Neural progenitor cell (in vitro differentiated cells): ENCODE data around the gene SPOCD1.

ENCODE experiments used
- EZH2 ChIP-seq: fragments of 200-600 bp; sonication (generic); IDR thresholded peaks from 2 replicates; pipeline ENCODE4 v1.6.1; 2017; ENCODE audit warnings: antibody characterized with exemption, mild to moderate bottlenecking, moderate library complexity
- EZH2phosphoT487 ChIP-seq: fragments of 200-600 bp; sonication (generic); IDR thresholded peaks from 2 replicates; pipeline ENCODE4 v1.6.1; 2017; ENCODE audit warnings: antibody characterized with exemption
- TF ChIP-seq, protein P1 (sequence below): fragments of 200-600 bp; sonication (generic); IDR thresholded peaks from 2 replicates; pipeline ENCODE4 v1.5.1; 2017; ENCODE audit warnings: antibody characterized with exemption, mild to moderate bottlenecking

DNA sequence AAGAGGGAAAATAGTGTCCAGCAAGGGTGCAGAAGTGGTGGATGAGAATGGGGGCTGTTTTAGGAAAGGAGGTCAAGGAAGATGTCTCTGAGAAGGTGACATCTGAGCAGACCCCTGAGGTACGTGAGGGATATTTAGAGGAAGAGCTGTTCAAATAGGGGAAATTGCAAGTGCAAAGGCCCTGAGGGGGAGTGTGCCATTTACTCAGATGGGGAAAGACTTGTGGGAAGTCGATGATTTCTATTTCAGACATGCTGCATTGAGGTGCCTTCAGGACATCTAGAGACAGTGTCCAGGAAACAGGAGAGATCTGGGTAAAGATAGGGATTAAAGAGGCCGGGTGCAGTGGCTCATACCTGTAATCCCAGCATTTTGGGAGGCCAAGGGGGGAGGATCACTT is 41.3 kb downstream of the SPOCD1 start:
- TF ChIP-seq, protein P1, sequence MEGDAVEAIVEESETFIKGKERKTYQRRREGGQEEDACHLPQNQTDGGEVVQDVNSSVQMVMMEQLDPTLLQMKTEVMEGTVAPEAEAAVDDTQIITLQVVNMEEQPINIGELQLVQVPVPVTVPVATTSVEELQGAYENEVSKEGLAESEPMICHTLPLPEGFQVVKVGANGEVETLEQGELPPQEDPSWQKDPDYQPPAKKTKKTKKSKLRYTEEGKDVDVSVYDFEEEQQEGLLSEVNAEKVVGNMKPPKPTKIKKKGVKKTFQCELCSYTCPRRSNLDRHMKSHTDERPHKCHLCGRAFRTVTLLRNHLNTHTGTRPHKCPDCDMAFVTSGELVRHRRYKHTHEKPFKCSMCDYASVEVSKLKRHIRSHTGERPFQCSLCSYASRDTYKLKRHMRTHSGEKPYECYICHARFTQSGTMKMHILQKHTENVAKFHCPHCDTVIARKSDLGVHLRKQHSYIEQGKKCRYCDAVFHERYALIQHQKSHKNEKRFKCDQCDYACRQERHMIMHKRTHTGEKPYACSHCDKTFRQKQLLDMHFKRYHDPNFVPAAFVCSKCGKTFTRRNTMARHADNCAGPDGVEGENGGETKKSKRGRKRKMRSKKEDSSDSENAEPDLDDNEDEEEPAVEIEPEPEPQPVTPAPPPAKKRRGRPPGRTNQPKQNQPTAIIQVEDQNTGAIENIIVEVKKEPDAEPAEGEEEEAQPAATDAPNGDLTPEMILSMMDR, result no peak
- TF ChIP-seq EZH2 (no peak), EZH2phosphoT487 (no peak)
